Measurements from ENCODE around the gene PTOV1.

DNA sequence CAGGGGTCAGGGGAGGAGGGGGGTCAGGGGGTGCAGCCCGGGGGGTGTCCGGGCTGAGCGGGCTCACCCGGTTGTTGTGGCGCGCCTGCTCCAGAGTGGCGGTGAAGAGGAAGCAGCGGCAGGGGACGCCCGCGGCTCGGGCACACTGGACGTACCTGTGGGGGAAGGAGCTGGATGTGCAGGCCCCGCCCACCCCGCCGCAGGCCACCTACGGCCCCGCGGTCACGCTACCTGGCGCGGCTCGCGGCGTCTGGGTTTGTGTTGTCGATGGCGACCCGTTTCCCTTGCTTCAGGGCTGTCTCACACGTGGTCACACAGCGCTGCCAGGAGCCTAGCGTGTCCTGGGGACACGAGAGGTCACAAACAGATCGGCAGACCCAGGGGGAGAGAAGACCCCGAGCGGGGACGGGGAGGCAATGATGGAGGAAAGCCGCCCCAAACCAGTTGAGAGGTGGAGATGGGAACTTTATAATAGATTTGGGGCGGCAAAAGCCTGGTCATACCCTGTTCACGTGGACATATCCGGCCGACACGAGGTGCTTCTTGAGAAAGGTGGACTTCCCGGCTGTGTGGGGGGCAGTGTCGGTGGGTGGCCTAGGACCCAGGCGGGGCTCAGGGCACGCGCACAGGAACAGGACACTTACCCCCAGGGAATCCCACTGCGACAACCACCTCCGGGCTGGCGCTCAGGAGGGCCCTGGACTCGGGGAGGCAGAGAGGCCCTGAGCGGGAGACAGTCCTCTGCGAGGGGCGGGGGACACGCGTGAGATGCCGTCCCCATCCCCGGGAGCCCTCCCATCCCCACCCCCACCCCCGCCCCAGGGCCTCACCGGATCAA lies 10.8 kb downstream of the PTOV1 start:
- no peak for TF ChIP-seq HOXC10 (CRISPR knock-in tag; IDR thresholded peaks at IDR 0.05)
- TF ChIP-seq CTCF (tag by site-specific recombination; IDR thresholded peaks at IDR 0.05), result no peak
- TF ChIP-seq ZBTB8A (tag by site-specific recombination; IDR thresholded peaks at IDR 0.05), result no peak
- no peak for TF ChIP-seq ZBTB11 (tag by site-specific recombination; conservative IDR thresholded peaks at IDR 0.05; ENCODE audit: low read depth)
- no peak for TF ChIP-seq EGR2 (tag by site-specific recombination; IDR thresholded peaks at IDR 0.05; ENCODE audit: low read depth)
- TF ChIP-seq ZNF449 (tag by site-specific recombination; IDR thresholded peaks at IDR 0.05), result no peak
- no peak for TF ChIP-seq ZNF140 (tag by site-specific recombination; IDR thresholded peaks at IDR 0.05)
- TF ChIP-seq ZNF350 (tag by site-specific recombination; IDR thresholded peaks at IDR 0.05), result no peak
- TF ChIP-seq ZFP3 (tag by site-specific recombination; IDR thresholded peaks at IDR 0.05; ENCODE audit: low read depth), result no peak
- no peak for TF ChIP-seq KLF16 (tag by site-specific recombination; IDR thresholded peaks at IDR 0.05)
- TF ChIP-seq ZNF311 (tag by site-specific recombination; IDR thresholded peaks at IDR 0.05; ENCODE audit: borderline replicate concordance), result no peak
- TF ChIP-seq REST (tag by site-specific recombination; IDR thresholded peaks at IDR 0.05), result no peak

Measured in HEK293 (cell line).